Measurements from ENCODE around the gene PCDH1.
A peak's percentile ranks its signal among the peaks of the same experiment; 100 is the strongest.

DNA sequence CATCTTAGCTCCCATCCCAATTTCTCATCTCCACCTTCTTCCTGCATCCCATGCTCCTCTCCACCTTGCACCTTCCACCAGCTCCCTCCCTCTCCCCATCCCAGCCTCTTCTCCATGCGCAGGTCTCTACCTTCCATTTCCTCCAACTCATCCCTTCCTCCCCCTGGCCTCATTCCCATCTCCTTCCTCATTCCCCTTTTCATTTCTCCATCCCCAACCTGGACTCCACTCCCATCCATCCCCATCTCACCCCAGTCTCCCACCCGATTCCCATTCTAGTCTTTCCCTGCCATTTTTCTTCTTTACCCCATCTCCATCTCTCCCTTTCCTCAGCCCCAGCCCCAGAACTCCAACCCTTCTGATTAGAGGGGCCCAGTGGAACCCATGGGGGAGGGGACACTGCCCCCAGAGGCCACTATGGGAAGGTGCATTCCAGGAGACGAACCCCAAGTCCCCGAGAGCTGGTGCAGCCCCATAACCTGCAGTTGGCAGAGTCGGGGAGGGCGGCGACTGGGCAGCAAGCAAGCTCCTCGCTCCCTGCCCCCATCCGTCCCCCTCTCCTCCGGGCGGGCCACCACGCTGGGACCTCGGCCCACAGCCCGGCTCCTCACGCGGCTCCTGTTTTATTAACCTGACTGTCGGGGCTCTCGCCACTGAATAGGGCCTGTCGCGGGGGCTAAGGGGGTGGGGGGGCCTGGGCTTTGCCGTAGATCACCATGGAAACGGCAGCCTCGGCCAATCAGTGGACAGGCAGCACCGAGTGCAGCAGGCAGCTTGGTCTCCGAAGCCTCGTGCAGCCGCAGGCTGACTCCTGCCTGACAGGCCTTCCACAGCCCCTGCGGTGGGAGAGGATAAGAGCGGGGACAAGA lies 66.7 kb downstream of the PCDH1 start:
- TF ChIP-seq, protein P1, sequence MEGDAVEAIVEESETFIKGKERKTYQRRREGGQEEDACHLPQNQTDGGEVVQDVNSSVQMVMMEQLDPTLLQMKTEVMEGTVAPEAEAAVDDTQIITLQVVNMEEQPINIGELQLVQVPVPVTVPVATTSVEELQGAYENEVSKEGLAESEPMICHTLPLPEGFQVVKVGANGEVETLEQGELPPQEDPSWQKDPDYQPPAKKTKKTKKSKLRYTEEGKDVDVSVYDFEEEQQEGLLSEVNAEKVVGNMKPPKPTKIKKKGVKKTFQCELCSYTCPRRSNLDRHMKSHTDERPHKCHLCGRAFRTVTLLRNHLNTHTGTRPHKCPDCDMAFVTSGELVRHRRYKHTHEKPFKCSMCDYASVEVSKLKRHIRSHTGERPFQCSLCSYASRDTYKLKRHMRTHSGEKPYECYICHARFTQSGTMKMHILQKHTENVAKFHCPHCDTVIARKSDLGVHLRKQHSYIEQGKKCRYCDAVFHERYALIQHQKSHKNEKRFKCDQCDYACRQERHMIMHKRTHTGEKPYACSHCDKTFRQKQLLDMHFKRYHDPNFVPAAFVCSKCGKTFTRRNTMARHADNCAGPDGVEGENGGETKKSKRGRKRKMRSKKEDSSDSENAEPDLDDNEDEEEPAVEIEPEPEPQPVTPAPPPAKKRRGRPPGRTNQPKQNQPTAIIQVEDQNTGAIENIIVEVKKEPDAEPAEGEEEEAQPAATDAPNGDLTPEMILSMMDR (conservative IDR thresholded peaks at IDR 0.05): peak; percentile 76
- no peak for TF ChIP-seq ZFX (IDR thresholded peaks at IDR 0.05)

All from C4-2B (cell line).